Measurements from ENCODE around the gene PIGH.

PIGH gene

DNA sequence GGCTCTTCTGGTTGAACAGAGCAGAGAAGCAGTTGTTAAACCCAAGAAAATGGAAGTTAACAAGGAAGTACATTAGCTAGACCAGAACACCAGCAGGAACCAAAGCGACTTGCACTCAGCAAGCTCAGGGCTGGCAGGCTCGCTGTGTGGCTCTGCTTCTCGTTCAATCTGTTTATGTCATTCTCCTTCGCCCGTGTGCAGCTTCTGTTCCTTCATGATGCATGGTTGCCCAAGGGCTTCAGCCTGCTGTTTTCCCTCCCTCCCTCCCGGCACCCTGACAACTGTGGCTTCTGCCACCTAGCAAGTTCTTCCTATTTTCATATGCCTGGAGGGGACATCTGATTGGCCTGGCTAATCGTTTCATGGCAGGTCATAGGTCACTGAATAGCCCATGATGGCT, 25.3 kb downstream of the PIGH start:
- DNase-seq (ENCODE audit: low read depth in 2 of 2) = no peak

DNA sequence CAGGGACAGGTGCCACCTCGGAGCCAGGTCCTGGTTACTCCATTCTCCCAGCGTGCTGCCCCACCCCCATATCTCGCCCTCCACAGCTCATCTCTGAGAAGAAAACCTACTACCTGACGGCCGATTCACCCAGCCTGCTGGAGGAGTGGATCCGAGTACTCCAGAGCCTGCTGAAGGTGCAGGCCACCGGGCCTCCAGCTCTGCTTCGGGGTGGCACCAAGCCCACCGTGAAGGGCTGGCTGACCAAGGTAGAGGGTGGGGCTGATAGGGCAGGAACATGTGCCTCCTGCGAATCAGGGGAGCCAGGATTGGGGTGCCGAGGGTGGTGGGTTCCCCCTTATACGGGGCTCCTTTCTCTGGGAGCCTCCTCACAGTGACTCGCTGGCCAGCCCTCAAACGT, 25.9 kb downstream of the PIGH start:
- DNase-seq (ENCODE audit: low read depth in 2 of 2) = no peak

DNA sequence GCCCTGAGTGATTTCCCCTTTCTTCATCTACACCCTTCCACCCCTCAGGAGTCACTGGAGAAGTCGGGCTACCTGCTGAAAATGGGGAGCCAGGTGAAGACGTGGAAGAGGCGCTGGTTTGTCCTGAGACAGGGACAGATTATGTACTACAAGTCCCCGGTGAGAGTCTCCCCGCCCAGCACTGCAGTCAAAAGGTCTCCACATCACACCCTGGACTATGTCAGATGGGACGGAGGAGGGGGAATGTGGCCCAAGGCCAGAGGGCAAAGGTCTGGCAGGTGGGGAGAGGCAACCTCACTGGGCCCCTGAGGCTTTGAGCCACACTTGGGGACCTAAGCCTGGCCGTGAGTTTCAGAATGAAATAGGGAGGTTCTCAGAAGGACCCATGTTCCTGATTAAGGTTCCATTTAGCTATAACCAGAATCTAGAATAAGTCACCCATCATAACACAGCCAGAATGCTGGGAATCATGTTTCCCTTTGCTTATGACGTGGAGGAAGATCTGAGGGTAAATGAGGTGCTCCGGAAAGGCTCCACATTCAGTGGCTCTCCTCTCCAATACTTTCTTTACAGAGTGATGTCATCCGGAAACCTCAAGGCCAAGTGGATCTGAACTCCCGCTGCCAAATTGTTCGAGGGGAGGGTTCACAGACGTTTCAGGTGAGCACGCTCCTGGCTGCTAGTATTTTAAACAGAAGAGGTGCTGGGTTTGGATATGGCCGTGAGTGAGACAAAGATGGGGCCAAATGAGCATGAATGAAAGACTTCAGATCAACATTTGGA, 26.6 kb downstream of the PIGH start:
- no peak for DNase-seq (ENCODE audit: low read depth in 2 of 2)

DNA sequence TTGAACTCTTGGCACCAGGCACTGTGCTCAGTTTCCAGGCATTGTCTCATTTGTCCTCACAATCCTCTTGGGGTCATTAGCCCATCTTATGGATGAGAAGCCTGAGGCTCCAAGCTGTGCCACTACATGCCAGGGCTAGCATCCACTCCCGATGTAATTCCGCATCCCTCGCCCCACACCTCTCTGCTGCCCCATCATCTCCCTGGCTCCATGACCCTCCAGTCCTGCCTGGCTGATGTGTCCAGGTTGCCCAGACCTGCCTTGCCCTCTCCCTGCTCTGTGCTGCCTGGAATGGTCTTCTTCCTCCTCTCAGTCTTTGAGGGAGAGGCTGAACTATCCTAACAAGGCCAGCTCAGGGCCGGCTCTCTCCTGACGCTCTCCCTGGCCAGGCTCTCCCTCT, 27.5 kb downstream of the PIGH start:
- DNase-seq (ENCODE audit: low read depth in 2 of 2) = no peak

DNA sequence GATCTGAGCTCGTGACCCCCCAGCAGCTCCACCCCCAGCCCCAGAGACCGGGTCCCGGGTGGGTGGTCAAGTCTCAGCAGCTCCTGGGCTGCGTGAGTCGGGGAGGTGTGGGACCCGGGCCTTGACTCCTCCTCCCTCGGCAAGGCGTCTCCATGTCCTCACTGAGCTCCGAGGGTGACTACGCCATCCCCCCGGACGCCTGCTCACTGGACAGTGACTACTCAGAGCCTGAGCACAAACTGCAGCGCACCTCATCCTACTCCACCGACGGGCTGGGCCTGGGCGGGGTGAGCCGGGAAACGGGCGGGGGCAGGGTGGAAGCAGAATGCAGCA, 28.1 kb downstream of the PIGH start:
- DNase-seq (ENCODE audit: low read depth in 2 of 2) = no peak

DNA sequence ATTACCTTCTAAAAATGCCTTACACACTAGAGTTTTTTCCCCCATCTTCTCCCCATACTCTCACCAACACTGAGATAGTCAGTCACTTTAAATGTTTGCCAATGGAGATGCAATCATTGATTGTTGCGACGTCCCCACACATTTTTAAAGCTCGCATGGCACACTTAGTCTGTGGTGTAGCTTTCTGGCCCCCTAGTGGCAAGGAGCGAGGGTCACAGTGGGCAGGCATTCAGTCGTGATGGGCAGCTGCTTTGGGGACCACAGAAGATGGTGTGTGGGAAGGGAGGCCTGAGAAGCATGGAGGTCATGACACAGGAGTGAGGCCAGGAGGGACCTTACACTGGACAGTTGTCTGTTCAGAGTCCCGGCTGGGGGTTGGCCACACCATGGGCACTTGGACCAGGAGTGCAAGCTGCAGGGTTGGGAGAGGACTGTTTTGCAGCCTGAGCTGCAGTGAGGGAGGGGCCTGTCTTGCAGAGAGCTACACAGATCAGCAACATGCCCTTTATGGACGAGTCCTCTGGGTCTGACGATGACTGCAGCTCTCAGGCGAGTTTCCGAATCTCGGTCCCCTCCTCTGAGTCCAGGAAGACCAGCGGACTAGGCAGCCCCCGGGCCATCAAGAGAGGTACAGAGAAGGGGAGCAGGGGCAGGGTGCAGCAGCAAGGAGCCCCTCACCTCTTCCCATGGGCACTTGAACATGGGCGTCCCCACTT, 28.6 kb downstream of the PIGH start:
- peak; percentile 39 to 59 for DNase-seq (ENCODE audit: low read depth in 2 of 2)

DNA sequence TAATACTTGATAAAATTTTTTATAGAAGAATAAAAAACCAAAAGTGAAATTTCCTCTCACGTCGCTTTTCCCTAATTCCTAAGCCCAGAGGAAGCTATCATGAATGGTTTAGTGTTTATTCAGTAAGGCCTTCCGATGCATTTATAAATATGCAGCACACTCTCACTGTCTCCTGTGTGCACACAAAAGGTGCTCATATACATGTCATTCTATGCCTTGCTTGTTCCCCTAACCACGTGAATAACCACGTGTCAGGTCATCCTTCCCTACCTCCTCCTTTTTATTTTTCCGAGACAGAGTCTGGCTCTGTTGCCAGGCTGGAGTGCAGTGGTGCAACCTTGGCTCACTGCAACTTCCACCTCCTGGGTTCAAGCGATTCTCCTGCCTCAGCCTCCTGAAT, 29.6 kb downstream of the PIGH start:
- DNase-seq (ENCODE audit: low read depth in 2 of 2) = no peak

DNA sequence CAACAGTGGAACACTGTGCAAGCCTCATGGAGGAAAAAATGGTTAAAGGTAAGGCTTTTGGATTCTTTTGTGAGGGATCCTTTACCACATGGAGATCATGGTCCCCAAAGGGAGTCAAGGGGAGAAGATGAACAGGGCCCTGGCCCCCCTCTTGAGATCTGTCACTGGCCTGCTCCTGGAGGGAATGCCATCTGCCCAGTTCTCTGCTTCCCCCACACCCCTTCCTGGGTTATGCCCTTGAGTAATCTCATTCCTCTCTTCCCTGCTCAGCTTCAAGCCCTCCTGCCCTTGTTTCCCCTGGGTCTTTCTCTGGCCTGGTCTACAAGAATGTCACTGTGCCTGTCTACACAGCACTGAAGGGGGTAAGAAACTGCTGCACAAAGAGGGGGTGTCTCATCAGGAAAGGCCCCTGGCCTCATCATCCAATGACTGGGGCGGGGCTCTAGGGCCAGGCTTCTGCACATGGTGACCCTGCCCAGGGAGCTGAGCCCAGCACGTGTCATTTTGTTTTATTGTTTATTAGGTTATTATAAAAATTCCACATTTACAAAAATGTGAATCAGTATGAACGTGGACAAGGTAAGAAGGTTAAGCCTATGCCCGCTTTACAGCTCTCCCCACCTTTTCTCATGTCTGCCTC, 30.3 kb downstream of the PIGH start:
- DNase-seq (ENCODE audit: low read depth in 2 of 2) = no peak

DNA sequence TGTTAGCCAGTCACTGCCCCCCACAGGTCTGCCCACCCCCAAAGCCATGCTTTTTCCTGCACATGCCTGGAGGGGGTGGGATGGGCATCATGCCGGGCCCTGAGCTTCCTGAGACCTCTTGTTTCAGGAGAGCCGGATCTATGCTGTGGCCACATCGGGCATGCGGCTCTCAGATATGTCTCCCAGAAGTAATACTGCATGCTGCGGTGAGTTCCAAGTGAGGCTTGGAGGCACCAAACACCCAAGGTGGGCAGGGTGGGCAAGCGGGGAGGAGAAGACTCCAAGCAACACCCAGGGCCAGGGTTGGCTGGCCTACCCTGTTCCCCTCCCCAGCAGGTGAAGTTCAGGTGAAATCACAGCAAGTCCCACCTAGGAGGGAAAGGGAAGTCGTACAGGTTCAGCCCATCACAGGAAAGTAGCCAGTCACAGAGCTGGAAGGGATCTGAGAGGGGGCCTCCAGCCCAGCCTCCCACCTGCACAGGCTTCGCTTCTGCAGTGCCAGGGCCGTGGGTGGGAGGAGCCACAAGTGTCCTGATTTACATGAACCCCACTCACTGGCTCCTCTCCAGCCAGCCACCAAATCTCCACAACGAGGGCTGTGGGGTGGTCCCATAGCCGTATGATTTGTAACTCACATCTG, 30.9 kb downstream of the PIGH start:
- DNase-seq (ENCODE audit: low read depth in 2 of 2) = no peak

DNA sequence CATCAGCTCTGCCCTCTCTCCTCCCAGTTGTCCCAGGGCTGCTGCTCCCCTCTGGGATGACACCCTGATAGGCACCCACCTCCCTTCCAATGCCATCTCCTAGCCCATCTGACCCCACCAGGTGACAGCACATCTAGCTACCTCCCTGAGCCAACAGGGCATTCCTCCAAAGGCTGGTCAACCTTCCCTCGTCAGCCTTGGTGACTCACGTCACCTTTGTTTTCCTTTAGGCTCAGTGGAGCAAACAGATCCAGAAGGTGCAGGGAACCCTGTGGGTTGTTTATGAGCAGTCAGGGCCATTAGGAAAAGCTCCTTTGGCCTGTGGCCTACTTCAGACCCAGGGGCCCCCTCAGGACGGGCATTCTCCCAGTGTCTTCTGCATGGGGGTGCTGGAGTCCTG, 32.4 kb downstream of the PIGH start:
- no peak for DNase-seq (ENCODE audit: low read depth in 2 of 2)

DNA sequence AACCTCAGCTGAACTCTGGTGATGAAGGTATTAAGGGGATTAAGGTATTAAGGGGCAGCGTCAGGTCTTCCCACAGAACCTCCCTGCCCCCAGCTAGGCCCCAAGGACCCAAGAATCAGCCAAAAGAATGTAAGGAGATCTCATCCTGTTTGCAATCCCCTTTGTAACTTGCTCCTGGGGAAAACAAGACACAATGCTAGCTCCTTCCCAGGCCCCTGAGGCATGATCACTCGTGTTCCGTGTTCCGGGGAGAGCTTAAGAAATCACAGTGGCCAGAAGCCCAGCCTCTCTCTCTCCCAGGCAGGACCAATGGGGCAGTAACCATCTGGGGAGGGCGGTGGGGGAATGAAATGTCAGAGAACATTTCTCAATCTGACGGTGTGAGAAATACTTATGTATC, 33.2 kb downstream of the PIGH start:
- no peak for DNase-seq (ENCODE audit: low read depth in 2 of 2)

DNA sequence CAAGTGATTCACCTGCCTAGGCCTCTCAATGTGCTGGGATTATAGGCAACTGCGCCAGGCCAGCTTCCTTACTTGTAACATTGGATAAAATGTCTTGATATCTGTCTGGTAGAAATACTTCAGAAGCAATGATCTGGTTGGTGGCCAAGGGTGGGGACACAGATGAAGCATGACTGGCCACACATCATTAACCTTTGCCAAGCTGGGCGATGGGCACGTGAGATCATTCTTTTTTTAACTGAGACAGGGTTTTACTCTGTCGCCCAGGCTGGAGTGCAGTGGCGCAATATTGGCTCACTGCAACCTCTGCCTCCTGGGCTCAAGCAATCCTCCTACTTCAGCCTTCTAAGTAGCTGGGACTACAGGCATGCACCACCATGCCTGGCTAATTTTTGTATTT, 35.8 kb downstream of the PIGH start:
- DNase-seq (ENCODE audit: low read depth in 2 of 2) = no peak

DNA sequence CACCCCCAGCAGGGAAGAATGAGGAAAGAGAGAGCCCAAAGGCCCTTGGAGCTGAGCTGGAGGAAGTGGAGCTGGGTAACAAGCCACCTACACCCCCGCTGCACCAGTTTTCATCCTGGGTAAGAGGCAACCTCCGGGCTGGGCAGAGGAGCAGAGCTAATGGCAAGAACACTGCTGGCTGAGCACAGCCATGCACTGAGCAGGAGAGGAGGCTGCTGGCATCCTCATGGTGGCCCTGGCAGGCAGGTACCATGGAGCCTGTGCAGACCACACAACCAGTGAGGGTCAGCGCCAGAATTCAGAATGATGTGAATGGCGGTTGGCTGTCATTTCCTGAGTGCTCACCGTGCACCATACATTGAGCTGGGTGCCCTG, 37.3 kb downstream of the PIGH start:
- DNase-seq (ENCODE audit: low read depth in 2 of 2) = no peak

DNA sequence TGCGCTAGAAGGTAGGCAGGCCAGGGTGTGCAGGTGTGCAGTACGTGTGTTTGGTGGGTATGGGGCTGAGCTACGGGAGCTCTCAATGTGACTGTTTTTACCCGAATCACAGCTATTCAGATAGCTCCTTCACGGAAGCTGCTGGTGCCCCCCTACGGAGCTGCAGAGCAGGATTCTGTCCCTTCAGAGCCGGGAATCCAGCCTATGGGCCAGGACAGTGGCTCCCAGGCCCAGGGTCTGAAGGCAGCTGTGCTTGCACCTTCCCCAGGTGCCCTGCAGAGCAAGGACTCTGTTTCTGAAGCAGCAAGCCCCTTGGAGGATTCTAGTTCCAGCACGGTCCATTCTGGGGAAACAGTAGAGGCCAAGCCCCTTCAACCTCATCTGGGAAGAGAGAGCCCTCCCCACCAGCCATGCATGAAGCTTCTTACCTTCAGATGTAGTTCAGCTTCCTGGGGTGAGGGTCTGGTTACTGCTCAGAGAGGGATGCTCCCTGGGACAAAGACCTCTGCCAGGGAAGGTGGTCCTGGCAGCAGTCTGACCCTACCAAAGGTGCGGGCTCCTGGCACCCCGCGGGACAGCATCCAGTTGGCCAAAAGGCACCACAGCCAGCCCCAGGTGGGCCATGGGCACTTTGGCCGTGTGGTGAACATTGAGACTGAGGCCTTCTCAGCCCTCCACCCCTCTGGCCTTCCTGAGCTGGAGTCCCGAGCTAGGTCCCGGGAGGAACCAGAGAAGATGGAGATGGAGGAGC, 37.9 kb downstream of the PIGH start:
- DNase-seq (ENCODE audit: low read depth in 2 of 2) = no peak

DNA sequence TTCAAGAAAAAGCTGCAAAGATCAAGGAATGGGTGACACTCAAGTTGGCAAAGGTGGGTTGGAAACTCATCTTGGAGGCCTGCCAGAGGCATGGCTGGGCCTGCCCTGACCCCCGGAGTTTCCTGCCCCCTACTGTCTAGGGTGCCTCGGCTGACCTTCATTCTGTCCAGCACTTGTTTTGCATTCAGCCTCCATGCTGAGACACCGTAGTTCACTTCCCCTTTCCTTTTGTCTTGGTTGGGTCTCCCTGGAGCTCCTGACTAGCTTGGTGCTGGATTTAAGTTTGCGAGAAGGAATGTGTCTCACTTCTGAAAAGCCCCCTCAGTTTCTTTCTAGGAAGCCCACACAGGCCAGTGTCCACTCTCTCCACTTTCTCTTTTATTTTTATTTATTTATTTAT, 40.4 kb downstream of the PIGH start:
- DNase-seq (ENCODE audit: low read depth in 2 of 2) = no peak

DNA sequence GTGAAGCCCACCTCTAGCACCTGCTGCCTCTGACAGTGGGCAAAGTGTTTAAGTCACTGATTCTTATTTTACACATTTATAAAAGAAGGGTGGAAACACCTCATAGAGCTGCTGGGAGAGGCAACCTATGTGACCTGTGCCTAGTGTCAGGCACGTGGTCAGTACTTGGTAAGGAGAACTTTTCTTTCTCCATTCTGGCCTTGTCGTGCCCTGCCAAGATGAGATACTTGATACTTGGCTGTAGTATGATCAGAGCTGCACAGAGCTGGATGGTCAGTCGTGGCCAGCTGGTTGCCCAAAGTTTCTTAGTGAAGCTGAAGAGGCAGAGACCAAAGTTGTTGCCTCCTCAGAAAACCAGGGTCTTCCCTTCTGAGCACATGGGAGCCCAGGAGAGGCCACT, 42.4 kb downstream of the PIGH start:
- DNase-seq (ENCODE audit: low read depth in 2 of 2) = no peak

DNA sequence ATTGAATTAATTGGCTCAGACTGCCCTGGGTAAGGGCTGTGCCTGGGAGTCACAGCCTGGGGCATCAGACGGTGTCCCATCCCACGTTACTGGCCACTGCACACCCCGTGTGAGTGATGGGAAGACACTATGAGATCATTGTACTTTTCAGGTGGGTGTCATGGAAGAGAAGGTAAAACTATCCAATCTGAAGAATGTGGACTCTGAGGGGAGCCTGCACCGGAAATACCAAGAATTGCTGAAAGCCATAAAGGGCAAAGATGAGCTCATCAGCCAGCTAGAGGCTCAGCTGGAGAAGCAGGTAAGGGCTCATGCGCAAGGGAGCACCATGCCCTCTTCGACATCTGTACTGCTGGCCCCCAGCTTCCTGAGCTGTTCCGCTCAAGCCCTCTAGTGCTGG, 43.0 kb downstream of the PIGH start:
- no peak for DNase-seq (ENCODE audit: low read depth in 2 of 2)

DNA sequence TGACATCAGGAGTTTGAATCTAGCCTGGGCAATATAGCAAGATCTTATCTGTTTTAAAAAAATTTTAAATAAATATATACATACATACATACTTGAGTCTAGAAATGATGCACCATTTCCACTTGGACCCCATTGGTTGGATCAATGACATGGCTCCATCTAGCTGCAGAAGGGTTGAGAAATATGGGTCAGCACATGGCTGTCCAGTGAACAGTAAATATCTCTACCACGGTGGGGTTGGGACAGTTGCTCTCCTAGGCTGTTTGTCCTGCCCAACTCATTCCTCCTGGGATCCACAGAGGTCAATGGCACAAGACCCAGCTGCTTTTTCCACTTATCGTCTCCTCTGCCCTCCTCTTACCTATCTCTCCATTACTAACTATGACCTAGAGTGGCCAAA, 43.4 kb downstream of the PIGH start:
- no peak for DNase-seq (ENCODE audit: low read depth in 2 of 2)

DNA sequence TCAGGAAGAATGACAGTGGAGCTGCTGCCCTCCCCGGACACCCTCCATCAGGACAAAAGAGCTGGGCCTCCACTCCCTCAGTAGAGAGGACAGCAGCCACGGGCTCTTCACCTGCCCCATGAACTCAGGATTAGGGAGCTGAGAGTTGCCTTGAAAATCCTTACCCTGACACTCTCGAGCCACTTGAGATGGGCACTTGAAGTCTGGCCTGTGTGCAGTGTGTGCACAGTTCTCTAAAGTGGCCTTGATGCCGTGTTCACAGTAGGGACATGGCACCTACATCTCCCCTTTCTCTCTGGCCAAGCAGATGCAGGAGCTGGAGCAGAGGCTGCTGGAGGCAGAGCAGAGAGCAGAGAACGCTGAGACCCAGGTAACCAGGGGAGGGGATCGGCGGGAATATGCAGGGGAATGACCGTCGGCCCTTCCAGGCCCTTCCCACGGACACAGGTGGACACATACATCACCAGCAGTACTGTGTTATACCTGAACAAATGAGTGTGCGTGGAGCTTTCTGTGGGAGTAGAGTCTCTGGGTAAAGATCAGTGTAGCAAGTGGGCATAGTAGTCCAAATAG, 44.5 kb downstream of the PIGH start:
- DNase-seq (ENCODE audit: low read depth in 2 of 2) = no peak

DNA sequence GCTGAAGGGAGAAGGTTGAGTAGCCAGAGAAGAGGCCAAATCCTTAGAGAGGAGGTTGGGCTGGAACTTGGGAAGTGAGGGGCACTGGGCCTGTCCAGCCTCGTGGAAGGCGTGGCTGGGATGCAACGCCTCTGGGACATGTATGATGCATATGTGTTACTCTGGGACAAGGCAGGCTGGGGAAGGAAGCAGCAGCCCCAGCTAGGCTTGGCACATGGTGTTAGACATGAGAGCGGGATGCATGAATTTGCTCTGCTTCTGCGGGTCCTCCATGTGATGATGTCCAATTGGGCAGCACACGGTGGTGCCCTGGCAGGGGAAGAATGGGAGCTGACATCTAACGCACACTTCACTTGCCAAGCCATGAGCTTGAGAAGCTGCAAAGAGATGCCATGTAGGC, 45.7 kb downstream of the PIGH start:
- DNase-seq (ENCODE audit: low read depth in 2 of 2) = no peak

DNA sequence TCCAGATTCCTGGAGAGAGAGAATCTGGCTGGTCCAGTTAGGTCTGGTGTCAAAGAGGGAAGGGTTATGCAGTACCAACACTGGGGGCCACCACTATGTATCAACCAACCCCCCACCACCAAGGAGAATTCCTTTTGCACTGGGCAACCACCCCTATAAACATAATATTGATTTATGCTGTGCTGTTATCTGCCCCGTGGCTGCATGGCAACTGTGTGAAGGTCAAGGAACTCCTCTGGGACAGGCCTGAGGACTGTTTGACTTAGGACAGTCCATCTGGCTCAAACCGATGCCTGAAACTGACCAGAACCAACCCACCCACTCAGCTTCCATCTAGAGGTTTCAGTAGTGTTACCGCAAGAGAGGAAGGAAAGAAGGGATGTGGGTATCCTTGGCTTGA, 46.5 kb downstream of the PIGH start:
- no peak for DNase-seq (ENCODE audit: low read depth in 2 of 2)

DNA sequence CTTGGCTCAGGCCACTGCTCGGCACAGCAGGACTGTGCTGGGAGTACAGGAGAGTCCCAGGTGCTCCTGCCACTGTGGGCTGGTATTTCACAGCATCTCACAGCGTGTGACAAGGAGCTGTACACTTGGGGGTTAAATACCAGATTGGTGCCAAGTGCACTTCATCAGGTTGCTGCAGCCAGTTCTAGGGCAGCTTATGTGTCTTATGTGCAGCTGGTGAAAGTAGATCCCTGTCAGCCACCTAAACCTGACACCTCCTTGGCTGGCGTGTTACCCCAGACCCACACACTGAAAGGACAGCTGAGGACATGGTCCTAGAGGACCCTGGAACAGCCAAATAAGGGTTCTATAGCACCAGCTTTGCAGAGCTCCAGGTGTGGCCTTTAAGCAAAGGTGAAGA, 48.1 kb downstream of the PIGH start:
- no peak for DNase-seq (ENCODE audit: low read depth in 2 of 2)

All from stimulated activated CD4-positive, alpha-beta T cell treated with anti-CD3 and anti-CD28 coated beads, Interleukin-15, amount 100 ng/mL, for 48 hours (primary cell).